IPS-NIHi11 (cell line): Measurements from ENCODE around the gene HEXA.
"Not testable (repeated sequence)": the region's sequence is repeated elsewhere in the genome, so short reads cannot be mapped to it uniquely, and the experiment has no call there.

ENCODE experiments used
- DNase-seq: peaks from one replicate; pipeline ENCODE4 v3.0.0; 2012; ENCODE audit warnings: mixed read lengths, low spot score

The HEXA gene

GRCh38 chr15:72375846-72376581, at the start of gene HEXA:
Gene HEXA (minus strand): TSS chr15:72376014. CDS start chr15:72375972, 42 bp downstream.
- DNase-seq, result peak; percentile 99

- DNase-seq, result no peak
Observed at GRCh38 chr15:72423256-72423655, 47.4 kb upstream of the HEXA start.

GRCh38 chr15:72421484-72421883, 45.7 kb upstream of the HEXA start:
- no peak for DNase-seq

DNA sequence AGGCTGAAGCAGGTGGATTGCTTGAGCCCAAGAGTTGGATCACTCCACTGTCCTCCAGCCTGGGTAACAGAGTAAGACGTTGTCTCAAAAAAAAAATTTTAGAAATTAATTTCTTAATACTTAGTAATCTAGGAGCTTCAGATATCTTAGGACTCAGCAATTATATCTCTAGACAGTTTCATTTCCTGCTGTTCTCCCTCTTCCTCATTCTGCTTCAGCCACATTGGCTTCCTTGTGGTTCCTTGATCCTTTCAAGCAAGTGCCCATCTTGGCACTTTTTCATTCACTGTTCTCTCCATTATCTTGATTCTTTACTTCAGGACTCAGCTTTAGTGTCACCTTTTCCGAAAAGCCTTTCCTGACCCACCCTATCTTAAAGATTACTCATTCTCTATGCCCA, 44.8 kb upstream of the HEXA start:
- no peak for DNase-seq

DNA sequence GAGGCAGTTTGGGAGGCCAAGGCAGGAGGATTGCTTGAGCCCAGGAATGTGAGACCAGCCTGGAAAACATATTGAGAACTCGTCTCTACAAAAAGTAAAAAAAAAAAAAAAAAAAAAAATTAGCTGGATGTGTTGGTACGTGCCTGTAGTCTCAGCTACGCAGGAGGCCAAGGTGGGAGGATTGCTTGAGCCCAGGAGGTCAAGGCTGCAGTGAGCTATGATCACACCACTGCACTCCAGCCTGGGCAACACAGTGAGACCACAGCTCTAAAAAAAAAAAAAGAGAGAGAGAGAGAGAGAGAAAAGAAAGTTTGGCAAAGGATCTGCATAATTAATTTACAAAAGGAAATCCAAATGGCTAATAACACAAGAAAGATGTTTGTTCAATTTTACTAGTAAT, 44.0 kb upstream of the HEXA start:
- DNase-seq, result not testable (repeated sequence)

DNA sequence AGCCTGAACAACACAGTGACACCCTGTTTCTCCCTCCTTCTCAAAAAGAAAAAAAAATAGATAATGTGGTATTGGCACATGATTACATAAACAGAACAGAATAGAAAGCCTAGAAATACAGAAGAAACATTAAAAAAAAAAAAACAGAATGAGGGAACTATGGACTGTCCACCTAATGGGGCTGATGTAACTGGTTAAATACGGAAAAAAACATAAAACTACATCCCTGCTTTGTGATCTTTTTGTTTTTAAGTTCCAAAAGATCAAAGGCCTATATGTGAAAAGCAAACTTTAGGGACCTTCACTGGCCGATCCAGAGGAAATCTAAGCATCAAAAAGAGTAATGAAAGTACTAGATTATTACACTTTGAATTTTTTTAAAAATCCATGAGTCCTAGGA, 39.5 kb upstream of the HEXA start:
- no peak for DNase-seq

GRCh38 chr15:72413337-72413736, 37.5 kb upstream of the HEXA start:
- DNase-seq, result not testable (repeated sequence)

- no peak for DNase-seq
Observed at GRCh38 chr15:72411544-72411943, 35.7 kb upstream of the HEXA start.

GRCh38 chr15:72411111-72411510, 35.3 kb upstream of the HEXA start:
- DNase-seq, result no peak

DNA sequence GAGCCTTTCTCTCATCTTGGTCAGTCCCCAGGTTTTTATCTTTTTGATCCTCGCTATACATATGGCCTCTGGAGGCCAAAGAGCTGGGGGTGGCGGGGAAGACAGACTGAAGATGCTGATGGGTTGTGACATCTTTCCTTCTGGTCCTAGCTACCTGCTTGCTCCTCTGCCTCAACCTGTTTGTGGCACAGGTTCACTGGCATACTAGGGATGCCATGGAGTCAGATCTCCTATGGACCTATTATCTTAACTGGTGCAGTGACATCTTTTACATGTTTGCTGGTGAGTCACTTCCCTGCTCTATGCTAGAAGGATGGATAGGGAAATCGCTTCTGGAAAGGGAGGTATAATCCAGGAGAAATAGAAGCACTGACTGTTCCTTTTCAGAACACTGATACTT, 31.1 kb upstream of the HEXA start:
- DNase-seq, result no peak

GRCh38 chr15:72404841-72405240, 29.0 kb upstream of the HEXA start:
- no peak for DNase-seq

- DNase-seq, result no peak
Observed at GRCh38 chr15:72404356-72404755, 28.5 kb upstream of the HEXA start.

GRCh38 chr15:72402726-72403125, 26.9 kb upstream of the HEXA start:
- DNase-seq, result no peak

DNA sequence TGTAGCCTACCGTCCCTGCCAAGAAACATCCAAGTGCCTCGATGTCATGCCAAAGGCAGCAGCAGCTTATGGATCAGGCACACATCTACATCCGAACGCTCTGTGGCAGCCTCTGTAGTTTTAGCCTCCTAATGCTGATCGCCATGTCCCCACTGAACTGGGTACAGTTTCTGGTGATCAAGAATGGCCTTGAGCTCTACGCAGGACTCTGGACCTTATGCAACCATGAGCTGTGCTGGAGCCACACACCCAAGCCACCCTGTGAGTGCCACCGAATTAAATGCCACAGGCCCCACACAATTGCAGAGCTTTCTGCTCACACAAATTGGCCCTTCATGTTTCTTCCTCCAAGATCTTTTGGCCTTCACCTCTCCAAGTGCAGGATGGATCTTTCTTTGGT, 22.8 kb upstream of the HEXA start:
- DNase-seq, result no peak

DNA sequence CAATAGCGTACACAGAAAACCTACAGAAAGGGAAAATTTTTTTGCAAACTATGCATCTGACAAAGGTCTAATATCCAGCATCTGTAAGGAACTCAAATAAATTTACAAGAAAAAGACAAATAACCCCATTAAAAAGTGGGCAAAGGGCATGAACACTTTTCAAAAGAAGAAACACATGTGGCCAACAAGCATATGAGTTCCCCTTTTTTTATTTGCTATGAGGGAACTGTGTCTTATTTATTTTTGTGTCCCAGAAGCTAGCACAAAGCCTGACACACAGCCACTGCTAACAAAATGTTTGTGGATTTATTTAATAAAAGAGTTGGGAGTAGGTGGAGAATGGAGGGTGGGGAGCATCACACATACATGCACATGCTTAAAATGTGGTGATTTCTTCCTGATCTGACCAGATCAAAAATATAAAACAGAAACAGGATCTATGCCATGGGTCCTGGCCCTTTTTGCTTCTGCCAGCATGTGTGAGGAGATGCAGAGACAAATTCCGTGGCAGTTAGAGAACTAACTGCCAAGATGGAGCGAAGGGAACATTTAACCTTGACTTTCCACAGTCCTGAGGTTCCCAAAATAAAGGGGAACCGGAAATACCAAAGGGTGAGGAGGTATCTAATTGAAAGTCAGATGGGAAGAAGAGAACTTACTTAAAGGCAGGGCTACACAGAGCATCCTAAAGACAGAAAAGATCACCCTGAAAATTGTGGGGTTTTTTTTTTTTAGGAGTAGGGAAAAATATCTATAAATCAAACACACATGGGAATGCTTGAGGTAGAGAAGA, 22.2 kb upstream of the HEXA start, which contains the start of gene TMEM202:
TMEM202 (plus strand) TSS at position 510 of the 793 bp plus-strand sequence; CDS start at position 532, 22 bp downstream.
- no peak for DNase-seq

- not testable (repeated sequence) for DNase-seq
Observed at GRCh38 chr15:72396331-72396730, 20.5 kb upstream of the HEXA start.

DNA sequence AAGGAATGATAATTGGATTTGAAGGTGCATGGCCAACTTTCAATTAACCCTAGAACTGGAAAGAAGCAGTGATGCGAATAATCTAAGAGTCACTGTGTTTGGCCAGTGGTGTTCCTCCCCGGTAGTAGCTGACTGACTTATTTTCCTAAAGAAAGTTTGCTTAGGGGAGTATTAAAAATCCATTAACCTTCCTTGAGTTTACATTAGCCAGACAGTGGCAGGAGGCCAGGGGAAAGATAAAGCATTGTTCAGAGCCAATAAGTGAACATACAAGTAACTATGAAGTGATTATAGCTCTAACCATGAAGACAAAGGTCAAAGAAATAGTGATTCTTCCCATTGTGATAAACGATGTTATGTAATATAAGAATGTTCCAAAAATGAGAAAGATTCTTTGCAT, 13.4 kb upstream of the HEXA start:
- DNase-seq, result no peak

DNA sequence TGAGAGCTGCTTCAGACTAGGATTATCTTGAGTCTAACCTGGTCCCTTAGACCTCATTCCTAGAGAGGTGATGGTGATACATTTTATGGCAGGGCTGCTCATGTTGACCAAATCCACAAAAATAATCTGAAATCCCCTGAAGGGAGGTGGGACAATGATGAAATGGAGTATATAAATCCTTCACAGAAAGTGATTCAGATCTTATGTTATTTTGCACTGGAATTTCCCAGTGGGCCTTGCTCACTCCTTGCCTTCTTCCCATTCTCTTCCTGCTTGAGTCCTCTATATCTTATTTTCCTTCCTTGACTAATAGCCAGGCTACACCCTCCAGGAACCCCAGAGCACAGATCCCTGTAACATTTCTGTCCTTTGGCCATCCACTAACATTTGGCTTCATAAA, 11.9 kb upstream of the HEXA start:
- no peak for DNase-seq

DNA sequence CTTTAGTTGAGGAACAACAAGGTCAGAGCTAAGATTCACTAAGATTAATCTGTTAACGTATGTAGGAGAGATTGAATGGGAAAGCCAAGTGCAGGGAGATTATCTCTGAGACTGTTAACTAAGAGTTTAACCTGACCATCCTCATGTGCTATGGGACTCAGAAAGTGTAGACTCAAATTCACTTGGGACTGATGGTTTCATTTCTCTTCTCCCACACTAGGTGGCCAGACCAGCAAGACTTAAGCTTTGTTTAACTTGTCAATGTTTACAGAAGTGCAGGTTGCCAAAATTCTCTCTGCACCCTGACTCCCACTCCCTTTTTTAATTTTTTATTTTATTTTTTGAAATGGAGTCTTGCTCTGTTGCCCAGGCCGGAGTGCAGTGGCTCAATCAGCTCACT, 6.3 kb upstream of the HEXA start:
- no peak for DNase-seq

GRCh38 chr15:72380743-72381142, 4.9 kb upstream of the HEXA start:
- no peak for DNase-seq

- no peak for DNase-seq
Observed at GRCh38 chr15:72379856-72380430, 4.1 kb upstream of the HEXA start.

DNA sequence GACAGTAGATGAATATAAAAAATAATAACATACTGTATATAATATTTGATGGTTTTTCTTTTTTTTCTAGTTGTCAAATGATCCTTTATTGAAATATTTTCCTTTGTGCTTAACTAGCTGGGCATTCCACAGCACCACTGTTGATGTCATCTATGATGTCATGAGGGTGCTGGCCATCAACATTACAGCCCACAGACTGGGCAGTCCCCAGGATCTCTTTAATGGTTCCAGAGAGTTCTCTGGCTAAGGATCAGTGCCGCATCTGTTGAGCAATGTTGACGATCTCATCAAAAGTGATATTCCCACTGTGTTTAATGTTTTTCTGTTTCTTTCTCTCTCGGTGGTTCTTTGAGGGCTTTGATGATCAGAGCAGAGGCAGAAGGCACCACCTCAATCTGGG, 3.3 kb upstream of the HEXA start:
- not testable (repeated sequence) for DNase-seq

DNA sequence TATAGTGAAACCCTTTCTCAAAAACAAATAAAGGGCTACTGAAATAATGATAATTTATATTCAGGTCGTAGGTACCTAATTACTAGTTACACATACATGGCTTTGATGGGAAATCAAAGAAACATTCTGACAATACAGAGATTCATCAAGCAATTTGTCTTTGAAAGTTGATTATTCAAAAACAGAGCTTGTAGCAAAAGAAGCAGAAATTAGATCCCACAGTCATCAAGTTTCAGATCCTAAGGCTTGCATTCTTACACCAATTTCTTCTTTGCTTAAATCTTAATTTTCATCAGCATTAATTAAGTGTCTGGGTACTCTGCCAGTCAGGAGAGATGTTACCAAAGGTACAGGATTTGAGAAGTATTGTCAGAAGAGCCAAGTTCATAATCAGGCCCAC, 1.5 kb upstream of the HEXA start:
- DNase-seq, result no peak
